ENCODE data around the gene ARID1B.

Gene ARID1B

DNA sequence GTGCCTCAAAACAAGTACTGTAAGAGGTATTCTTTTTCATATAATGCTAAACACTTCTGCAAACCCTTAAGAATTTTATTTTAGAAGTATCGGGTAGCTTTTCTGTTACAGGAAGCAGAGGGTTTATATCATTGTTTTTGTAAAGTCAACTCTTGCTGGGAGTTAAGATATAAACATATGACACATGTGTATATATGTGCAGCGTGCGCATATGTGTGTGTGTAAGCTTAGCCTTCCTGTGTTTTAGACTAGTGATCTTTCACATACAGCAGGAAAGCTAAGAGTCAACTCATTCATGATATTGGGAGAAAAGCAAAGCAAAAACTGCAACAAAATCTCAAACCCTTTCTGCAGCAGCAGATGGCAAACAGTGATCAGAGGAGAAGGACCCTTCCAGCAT, 102.4 kb downstream of the ARID1B start:
- no peak for DNase-seq (ENCODE audit: low spot score)
- in situ Hi-C loops (cut with MboI; ENCODE audit: low sequenced_read_pairs, unreplicated experiment), result no loop called here
- TF ChIP-seq, protein P1, sequence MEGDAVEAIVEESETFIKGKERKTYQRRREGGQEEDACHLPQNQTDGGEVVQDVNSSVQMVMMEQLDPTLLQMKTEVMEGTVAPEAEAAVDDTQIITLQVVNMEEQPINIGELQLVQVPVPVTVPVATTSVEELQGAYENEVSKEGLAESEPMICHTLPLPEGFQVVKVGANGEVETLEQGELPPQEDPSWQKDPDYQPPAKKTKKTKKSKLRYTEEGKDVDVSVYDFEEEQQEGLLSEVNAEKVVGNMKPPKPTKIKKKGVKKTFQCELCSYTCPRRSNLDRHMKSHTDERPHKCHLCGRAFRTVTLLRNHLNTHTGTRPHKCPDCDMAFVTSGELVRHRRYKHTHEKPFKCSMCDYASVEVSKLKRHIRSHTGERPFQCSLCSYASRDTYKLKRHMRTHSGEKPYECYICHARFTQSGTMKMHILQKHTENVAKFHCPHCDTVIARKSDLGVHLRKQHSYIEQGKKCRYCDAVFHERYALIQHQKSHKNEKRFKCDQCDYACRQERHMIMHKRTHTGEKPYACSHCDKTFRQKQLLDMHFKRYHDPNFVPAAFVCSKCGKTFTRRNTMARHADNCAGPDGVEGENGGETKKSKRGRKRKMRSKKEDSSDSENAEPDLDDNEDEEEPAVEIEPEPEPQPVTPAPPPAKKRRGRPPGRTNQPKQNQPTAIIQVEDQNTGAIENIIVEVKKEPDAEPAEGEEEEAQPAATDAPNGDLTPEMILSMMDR (IDR thresholded peaks at IDR 0.05; ENCODE audit: borderline replicate concordance, control extremely low read depth, extremely low read depth, insufficient read depth, missing control alignments), result no peak

DNA sequence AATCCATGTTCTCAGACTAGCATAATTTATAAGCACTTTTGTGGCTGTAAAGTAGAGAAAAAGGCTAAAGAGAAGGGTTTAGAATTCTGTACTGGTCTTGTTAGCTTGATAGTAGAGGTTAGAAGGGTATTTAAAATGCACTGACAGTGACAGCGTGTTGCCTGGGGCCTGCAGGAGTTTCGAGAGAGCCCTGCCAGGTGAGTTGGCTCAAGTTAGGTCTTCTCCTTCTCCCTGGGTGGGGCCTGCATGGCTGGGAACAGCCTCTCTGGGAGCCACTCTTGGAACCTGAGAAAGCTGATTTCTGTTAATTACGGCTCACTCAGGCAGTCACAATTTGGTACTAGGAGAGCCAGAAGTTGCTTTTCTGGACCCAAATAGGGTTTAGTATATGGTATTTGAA, 103.7 kb downstream of the ARID1B start:
- DNase-seq (ENCODE audit: low spot score), result no peak
- in situ Hi-C loops (cut with MboI; ENCODE audit: low sequenced_read_pairs, unreplicated experiment), result no loop called here
- TF ChIP-seq, protein P1 (IDR thresholded peaks at IDR 0.05; ENCODE audit: borderline replicate concordance, control extremely low read depth, extremely low read depth, insufficient read depth, missing control alignments), result no peak

DNA sequence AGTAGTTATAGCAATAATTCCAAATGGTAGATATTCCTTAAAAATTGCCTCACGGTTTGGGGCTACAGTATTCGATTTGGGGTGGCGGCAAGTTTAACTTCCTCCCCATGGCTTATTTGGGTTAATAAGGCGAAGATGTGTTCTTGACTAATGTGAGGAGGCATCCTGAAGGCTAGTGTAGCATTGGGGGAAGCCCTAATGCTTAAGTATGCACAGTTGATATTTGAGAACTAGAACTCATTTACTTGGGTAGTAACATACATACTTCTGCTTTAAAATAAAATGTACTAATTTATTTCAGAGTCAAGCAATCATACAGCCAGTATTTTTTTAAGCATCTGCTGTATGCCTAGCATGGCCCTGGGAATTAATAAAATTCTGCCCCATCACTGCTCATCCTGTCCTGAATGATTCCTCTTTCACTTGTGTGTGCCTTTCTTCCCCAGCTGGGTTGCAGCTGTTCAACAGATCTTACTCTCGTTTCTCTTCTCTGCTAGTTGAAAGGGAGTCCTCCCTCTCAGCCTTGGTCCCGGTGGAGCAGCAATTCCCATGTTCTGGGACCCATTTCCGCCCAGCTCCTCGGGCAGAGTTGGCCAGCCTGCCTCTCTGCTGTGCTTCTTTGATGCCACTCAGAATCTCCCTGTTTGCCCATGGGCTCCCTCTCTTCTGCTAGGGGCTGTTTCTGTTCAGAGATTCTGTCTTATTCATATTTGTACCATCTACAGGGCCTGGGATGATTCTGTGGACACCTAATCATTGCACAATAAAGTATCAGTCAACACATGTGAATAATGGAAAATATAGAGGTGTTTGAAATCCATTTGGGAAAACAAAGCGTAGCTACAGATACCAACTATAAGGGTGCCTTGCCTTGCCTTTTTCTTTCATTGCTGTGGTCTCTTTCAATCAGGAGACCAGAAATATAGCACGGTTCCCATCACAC, 104.8 kb downstream of the ARID1B start:
- TF ChIP-seq, protein P1 (IDR thresholded peaks at IDR 0.05; ENCODE audit: borderline replicate concordance, control extremely low read depth, extremely low read depth, insufficient read depth, missing control alignments), result no peak
- DNase-seq (ENCODE audit: low spot score), result no peak
- in situ Hi-C loops (cut with MboI; ENCODE audit: low sequenced_read_pairs, unreplicated experiment), result no loop called here

DNA sequence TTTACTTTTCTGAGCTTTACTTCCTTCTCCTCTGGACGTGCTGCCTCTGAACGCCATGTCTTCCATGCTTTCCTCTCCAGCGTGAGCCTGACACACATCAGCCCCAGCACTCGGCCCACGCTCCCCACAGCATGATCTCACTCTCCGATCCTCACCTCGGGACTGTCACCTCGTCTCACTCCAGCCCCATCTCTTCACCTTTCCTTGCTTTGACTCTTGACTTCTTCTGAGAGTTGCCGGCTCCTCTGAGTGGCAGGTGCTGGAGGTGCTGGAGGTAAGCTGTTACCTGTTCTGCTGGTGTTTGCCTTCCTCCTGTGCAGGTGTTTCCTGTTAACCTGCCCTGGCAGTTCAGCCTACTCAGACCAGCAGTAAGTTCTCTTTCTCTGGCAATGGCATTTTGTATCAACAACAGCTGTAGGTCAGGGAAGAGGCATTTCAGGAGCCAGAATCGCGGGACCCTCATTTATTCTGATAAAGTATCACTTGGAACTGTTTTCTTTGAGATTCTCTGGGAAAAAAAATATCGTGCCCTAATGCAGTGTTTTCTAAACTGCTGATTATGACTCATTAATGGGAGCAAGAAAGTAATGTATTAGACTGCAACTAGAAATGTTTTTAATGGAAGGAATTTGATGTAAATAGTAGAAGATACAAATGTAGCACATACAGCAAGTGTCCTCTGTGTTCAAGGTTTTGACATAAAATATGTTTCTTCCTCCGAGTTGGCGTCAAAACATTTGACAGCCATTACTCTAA, 106.5 kb downstream of the ARID1B start:
- TF ChIP-seq, protein P1 (IDR thresholded peaks at IDR 0.05; ENCODE audit: borderline replicate concordance, control extremely low read depth, extremely low read depth, insufficient read depth, missing control alignments), result no peak
- DNase-seq (ENCODE audit: low spot score), result no peak
- in situ Hi-C loops (cut with MboI; ENCODE audit: low sequenced_read_pairs, unreplicated experiment), result no loop called here

DNA sequence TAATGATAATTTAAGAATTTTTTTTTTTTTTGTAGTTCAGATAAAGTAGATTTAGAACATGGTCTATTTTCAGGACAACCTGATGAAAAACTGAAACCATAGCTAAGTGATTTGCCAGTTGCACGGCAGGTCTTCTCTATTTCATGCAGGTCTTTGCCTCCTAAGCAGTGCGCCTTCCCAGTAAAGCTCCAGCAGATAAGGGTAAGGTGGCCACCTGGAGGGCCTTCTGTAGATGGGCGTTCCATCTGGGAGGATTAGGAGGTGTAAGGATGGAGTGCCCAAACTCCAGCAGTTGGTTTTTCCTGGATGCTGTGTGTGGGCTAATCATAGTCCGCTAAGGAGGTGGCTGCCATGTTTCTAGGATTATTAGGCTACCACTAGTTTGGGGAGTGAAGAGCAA, 107.1 kb downstream of the ARID1B start:
- TF ChIP-seq, protein P1 (IDR thresholded peaks at IDR 0.05; ENCODE audit: borderline replicate concordance, control extremely low read depth, extremely low read depth, insufficient read depth, missing control alignments), result no peak
- in situ Hi-C loops (cut with MboI; ENCODE audit: low sequenced_read_pairs, unreplicated experiment), result no loop called here
- no peak for DNase-seq (ENCODE audit: low spot score)

DNA sequence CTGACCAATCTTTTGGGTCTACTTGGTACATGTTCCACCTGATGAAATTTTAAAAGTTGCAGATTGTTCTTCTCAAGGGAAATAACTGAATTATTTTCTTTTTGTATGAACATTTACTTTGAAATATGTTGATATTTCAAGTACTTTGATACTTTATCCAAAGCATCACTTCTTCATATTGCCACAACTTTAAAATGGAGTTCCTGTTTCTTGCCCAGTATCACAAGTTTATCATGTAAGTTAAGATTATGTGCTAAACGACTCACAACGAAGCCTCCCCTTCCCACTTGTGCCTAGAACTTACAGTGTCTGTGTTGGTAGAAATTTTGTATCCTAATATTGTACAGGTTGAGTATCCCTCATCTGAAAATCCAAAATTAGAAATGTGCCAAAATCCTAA, 108.4 kb downstream of the ARID1B start:
- no peak for DNase-seq (ENCODE audit: low spot score)
- TF ChIP-seq, protein P1 (IDR thresholded peaks at IDR 0.05; ENCODE audit: borderline replicate concordance, control extremely low read depth, extremely low read depth, insufficient read depth, missing control alignments), result no peak
- in situ Hi-C loops (cut with MboI; ENCODE audit: low sequenced_read_pairs, unreplicated experiment), result no loop called here
